ENCODE results near the gene ANO8.

- TF ChIP-seq CTCF (IDR thresholded peaks at IDR 0.05) (no peak), EZH2 (IDR thresholded peaks at IDR 0.05; ENCODE audit: borderline replicate concordance, insufficient read depth, low read depth, low read length, poor library complexity, severe bottlenecking) (no peak)
Measured at GRCh38 chr19:17332360-17332676, 2.3 kb downstream of the ANO8 start.

Data from B cell (primary cell).